Upper lobe of left lung (tissue), 6 donors: ENCODE measurements around the gene RLN2. TPM values are rescaled to one million over a fixed set of nuclear protein-coding genes. Genes with fewer than 3 reads are reported as not detected.
A peak's percentile ranks its signal among the peaks of the same experiment; 100 is the strongest.
"Not testable (repeated sequence)": the region's sequence is repeated elsewhere in the genome, so short reads cannot be mapped to it uniquely, and the experiment has no call there.

Source experiments
- ATAC-seq, 2 donors: fragments of 200-7000 bp; cut with Tn5 transposase; one replicate each; pipeline ENCODE4 v1.9.1; 2022; ENCODE audit warnings: mild to moderate bottlenecking in 2 of 2, moderate library complexity in 2 of 2; ENCODE audit not compliant: low FRiP score in 2 of 2
- DNase-seq, 2 donors: peaks; one replicate each; pipeline ENCODE4 v3.0.0-alpha.2; 2019 to 2020
- H3K27ac ChIP-seq, 4 donors: fragments of 200-600 bp; sonication (generic); one replicate each; pipeline ENCODE4 v1.5.1; 2016 to 2019
- H3K27me3 ChIP-seq, 4 donors: fragments of 200-600 bp; sonication (generic); one replicate each; pipeline ENCODE4 v1.5.1; 2017 to 2019
- H3K36me3 ChIP-seq, 4 donors: fragments of 200-600 bp; sonication (generic); one replicate each; pipeline ENCODE4 v1.5.1; 2016 to 2019
- H3K4me1 ChIP-seq, 4 donors: fragments of 200-600 bp; sonication (generic); one replicate each; pipeline ENCODE4 v1.5.1; 2018 to 2019
- H3K4me3 ChIP-seq, 4 donors: fragments of 200-600 bp; sonication (generic); one replicate each; pipeline ENCODE4 v1.5.1; 2017 to 2019; ENCODE audit warnings: mild to moderate bottlenecking in 2 of 4, moderate library complexity in 1 of 4
- H3K9me3 ChIP-seq, 4 donors: fragments of 200-600 bp; sonication (generic); one replicate each; pipeline ENCODE4 v1.5.1; 2018 to 2019
- CTCF ChIP-seq, 6 experiments: fragments of 450-650 bp in 4 of 6; fragments of 200-600 bp in 2 of 6; sonication (generic) in 2 of 6; IDR thresholded peaks; one replicate each; pipeline ENCODE4 v1.5.1; 2016 to 2019; ENCODE audit warnings: antibody characterized with exemption in 6 of 6
- EP300 ChIP-seq, 4 donors: sonication (generic); formaldehyde crosslinking; IDR thresholded peaks; one replicate each; pipeline ENCODE4 v1.5.1; 2017; ENCODE audit warnings: antibody characterized with exemption in 4 of 4, control low read depth in 2 of 4
- POLR2A ChIP-seq, 4 donors: fragments of 450-650 bp; IDR thresholded peaks; one replicate each; pipeline ENCODE4 v1.5.1; 2016 to 2017; ENCODE audit warnings: antibody characterized with exemption in 4 of 4, mild to moderate bottlenecking in 2 of 4
- POLR2AphosphoS5 ChIP-seq, 2 donors: sonication (generic); formaldehyde crosslinking; IDR thresholded peaks; one replicate each; pipeline ENCODE4 v1.5.1; 2017; ENCODE audit warnings: antibody characterized with exemption in 2 of 2
- whole genome bisulfite sequencing, 2 donors: methylation state at CpG; one replicate each; pipeline ENCODE4 v1.1.5; 2017 to 2018; 5-methylcytosine and 5-hydroxymethylcytosine counted together
- total RNA-seq, 6 donors: library from RNA; depleted of rRNA in 4 of 6; stranded (reverse); fragments of >200 nt in 4 of 6; gene quantifications; one replicate each; pipeline versions ENCODE4 v1.1.0 to v1.2.1, GENCODE V29; 2016 to 2021
- donor health status: DM: no; HTN: no; CAD: no; lungs with moderate emphysema.
- donor health status: DM: no; HTN: yes; CAD: no; lungs with severe emphysema.

Gene RLN2
- total RNA-seq, 6 donors from 2014 or later: 0.60 to 5.2 (median 0.61) TPM; not detected in 3

- TF ChIP-seq EP300 (IDR thresholded peaks at IDR 0.05) (no peak), CTCF (IDR thresholded peaks at IDR 0.05) (peak in 1 of 6 experiments; percentile 33), POLR2A (IDR thresholded peaks at IDR 0.05) (peak in 1 of 4 donors; percentile 27)
- WGBS, 2 donors: 46 to 70% methylated on average over 6 to 10 of the region's 10 CpGs
- no peak overlapping the region for H3K27ac ChIP-seq
- H3K9me3 ChIP-seq: no peaks in the 10 kb centered on the region
- no peaks in the 10 kb centered on the region for H3K4me1 ChIP-seq
- peak in 1 of 2 donors; percentile 82 for DNase-seq
- H3K4me3 ChIP-seq: peak overlapping the region in 2 of 4 donors; percentile 9 to 26
- ATAC-seq: peak; percentile 24 to 76
- H3K27me3 ChIP-seq: no peaks in the 10 kb centered on the region
- H3K36me3 ChIP-seq: no peaks in the 10 kb centered on the region
Measured at GRCh38 chr9:5326893-5327548, 22.5 kb upstream of the RLN2 start.

- DNase-seq: no peak
- Histone ChIP-seq H3K4me1 (no peaks in the 10 kb centered on the region), H3K27me3 (no peaks in the 10 kb centered on the region), H3K9me3 (no peaks in the 10 kb centered on the region), H3K27ac (no peak overlapping the region), H3K4me3 (no peak overlapping the region), H3K36me3 (no peaks in the 10 kb centered on the region)
- ATAC-seq: no peak
- TF ChIP-seq EP300 (IDR thresholded peaks at IDR 0.05): no peak
- no peak for TF ChIP-seq POLR2A (IDR thresholded peaks at IDR 0.05)
- TF ChIP-seq POLR2AphosphoS5 (IDR thresholded peaks at IDR 0.05): no peak
- no peak for TF ChIP-seq CTCF (IDR thresholded peaks at IDR 0.05)
Measured at GRCh38 chr9:5326187-5326586, 21.7 kb upstream of the RLN2 start.

- not testable (repeated sequence) for H3K27me3 ChIP-seq, H3K27ac ChIP-seq, H3K36me3 ChIP-seq, H3K9me3 ChIP-seq, H3K4me3 ChIP-seq, H3K4me1 ChIP-seq, ATAC-seq, DNase-seq
- 65 to 70% methylated on average over 1 of the region's 1 CpG for whole genome bisulfite sequencing, 2 donors
Measured at GRCh38 chr9:5321601-5322000, 17.1 kb upstream of the RLN2 start.

- Histone ChIP-seq H3K4me3 (no peak overlapping the region), H3K4me1 (no peaks in the 10 kb centered on the region), H3K36me3 (no peaks in the 10 kb centered on the region), H3K27ac (no peak overlapping the region), H3K9me3 (no peaks in the 10 kb centered on the region), H3K27me3 (no peaks in the 10 kb centered on the region)
- TF ChIP-seq EP300 (IDR thresholded peaks at IDR 0.05) (no peak), POLR2A (IDR thresholded peaks at IDR 0.05) (no peak), CTCF (IDR thresholded peaks at IDR 0.05) (no peak), POLR2AphosphoS5 (IDR thresholded peaks at IDR 0.05) (no peak)
- WGBS, 2 donors: 27 to 37% methylated on average over 1 of the region's 1 CpG
- DNase-seq (no peak), ATAC-seq (no peak)
Measured at GRCh38 chr9:5321058-5321457, 16.5 kb upstream of the RLN2 start.

GRCh38 chr9:5316406-5316805 is 11.9 kb upstream of the RLN2 start:
- H3K36me3 ChIP-seq, H3K4me1 ChIP-seq, ATAC-seq, H3K27ac ChIP-seq, DNase-seq, H3K4me3 ChIP-seq, H3K27me3 ChIP-seq: not testable (repeated sequence)
- 95 to 96% methylated on average over 1 of the region's 1 CpG for WGBS, 2 donors
- H3K9me3 ChIP-seq: peaks cover 0 to 14% (median 6%) of the 10 kb centered on the region in 4 donors

- 69 to 73% methylated on average over 4 of the region's 4 CpGs for WGBS, 2 donors
- Histone ChIP-seq H3K9me3 (peaks cover 0 to 14% (median 6%) of the 10 kb centered on the region in 4 donors), H3K4me1 (no peaks in the 10 kb centered on the region), H3K4me3 (no peak overlapping the region), H3K27me3 (no peaks in the 10 kb centered on the region), H3K36me3 (no peaks in the 10 kb centered on the region), H3K27ac (no peak overlapping the region)
- DNase-seq (no peak), ATAC-seq (no peak)
- TF ChIP-seq EP300 (IDR thresholded peaks at IDR 0.05) (no peak), POLR2A (IDR thresholded peaks at IDR 0.05) (no peak), CTCF (IDR thresholded peaks at IDR 0.05) (no peak), POLR2AphosphoS5 (IDR thresholded peaks at IDR 0.05) (no peak)
Measured at GRCh38 chr9:5315187-5315923, 10.8 kb upstream of the RLN2 start.
